Stimulated activated CD8-positive, alpha-beta memory T cell treated with anti-CD3 and anti-CD28 coated beads, Interleukin-12 subunit alpha, Interleukin-12 subunit beta, amount 100 ng/mL, for 4 hours (primary cell): ENCODE results near the gene CLINT1.
"Not testable (repeated sequence)": the region's sequence is repeated elsewhere in the genome, so short reads cannot be mapped to it uniquely, and the experiment has no call there.

Experiments
- DNase-seq: peaks from one replicate; pipeline ENCODE4 v3.0.0-alpha.2; 2020; ENCODE audit warnings: low read depth

Gene CLINT1

GRCh38 chr5:157858527-157859226 is at the start of gene CLINT1:
CLINT1 (minus strand) TSS chr5:157859145; CDS start chr5:157858970, 175 bp downstream.
- peak; percentile 81 for DNase-seq

GRCh38 chr5:157908459-157908858 is 49.5 kb upstream of the CLINT1 start:
- no peak for DNase-seq

- no peak for DNase-seq
Measured at GRCh38 chr5:157907479-157907878, 48.5 kb upstream of the CLINT1 start.

GRCh38 chr5:157903117-157903450 is 44.1 kb upstream of the CLINT1 start:
- no peak for DNase-seq

- DNase-seq: no peak
Measured at GRCh38 chr5:157902449-157903116, 43.6 kb upstream of the CLINT1 start.

GRCh38 chr5:157900644-157901043 is 41.7 kb upstream of the CLINT1 start:
- DNase-seq: no peak

GRCh38 chr5:157893611-157894010 is 34.7 kb upstream of the CLINT1 start:
- no peak for DNase-seq

- no peak for DNase-seq
Measured at GRCh38 chr5:157892974-157893373, 34.0 kb upstream of the CLINT1 start.

- no peak for DNase-seq
Measured at GRCh38 chr5:157890836-157891597, 32.1 kb upstream of the CLINT1 start.

- DNase-seq: no peak
Measured at GRCh38 chr5:157888814-157889532, 30.0 kb upstream of the CLINT1 start.

GRCh38 chr5:157886796-157887380 is 27.9 kb upstream of the CLINT1 start:
- DNase-seq: no peak

GRCh38 chr5:157885051-157885450 is 26.1 kb upstream of the CLINT1 start:
- DNase-seq: not testable (repeated sequence)

- DNase-seq: not testable (repeated sequence)
Measured at GRCh38 chr5:157881498-157881897, 22.6 kb upstream of the CLINT1 start.

- DNase-seq: no peak
Measured at GRCh38 chr5:157877821-157878220, 18.9 kb upstream of the CLINT1 start.

GRCh38 chr5:157874861-157875260 is 15.9 kb upstream of the CLINT1 start:
- no peak for DNase-seq

GRCh38 chr5:157870837-157871834 is 12.2 kb upstream of the CLINT1 start:
- no peak for DNase-seq

GRCh38 chr5:157867751-157868387 is 8.9 kb upstream of the CLINT1 start:
- DNase-seq: no peak

- DNase-seq: no peak
Measured at GRCh38 chr5:157866536-157866935, 7.6 kb upstream of the CLINT1 start.

GRCh38 chr5:157865781-157866180 is 6.8 kb upstream of the CLINT1 start:
- no peak for DNase-seq

- DNase-seq: no peak
Measured at GRCh38 chr5:157864067-157864466, 5.1 kb upstream of the CLINT1 start.
